ENCODE results near the gene PRR30. TPM values are rescaled to one million over a fixed set of nuclear protein-coding genes. Genes with fewer than 3 reads are reported as not detected.

Gene PRR30
- total RNA-seq, 1 donor: not detected

DNA sequence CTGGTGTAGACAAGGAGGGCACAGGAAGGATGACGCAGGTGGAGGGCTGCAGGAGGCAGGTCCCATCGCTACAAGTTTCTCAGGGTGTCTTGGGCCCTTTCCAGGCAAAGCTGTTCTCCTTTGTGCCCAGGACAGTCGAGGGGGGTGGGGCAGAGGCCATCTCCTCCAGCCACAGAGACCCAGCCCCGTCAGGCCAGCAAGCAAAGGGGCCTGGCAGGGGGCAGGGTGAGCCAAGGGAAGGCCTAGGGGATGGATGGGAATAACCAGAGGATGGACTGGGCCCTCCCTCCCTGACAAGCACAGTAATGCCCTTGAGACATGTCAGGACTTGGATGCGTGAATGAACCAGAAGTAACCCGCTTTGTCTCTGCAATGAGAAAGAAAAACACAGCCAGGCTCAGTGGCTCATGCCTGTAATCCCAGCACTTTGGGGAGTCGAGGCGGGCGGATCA is 15.9 kb upstream of the PRR30 start:
- DNase-seq (ENCODE audit: low read depth): no peak
- H3K4me3 ChIP-seq (ENCODE audit: low read depth, low read length): no peak overlapping the region
- TF ChIP-seq, protein P1, sequence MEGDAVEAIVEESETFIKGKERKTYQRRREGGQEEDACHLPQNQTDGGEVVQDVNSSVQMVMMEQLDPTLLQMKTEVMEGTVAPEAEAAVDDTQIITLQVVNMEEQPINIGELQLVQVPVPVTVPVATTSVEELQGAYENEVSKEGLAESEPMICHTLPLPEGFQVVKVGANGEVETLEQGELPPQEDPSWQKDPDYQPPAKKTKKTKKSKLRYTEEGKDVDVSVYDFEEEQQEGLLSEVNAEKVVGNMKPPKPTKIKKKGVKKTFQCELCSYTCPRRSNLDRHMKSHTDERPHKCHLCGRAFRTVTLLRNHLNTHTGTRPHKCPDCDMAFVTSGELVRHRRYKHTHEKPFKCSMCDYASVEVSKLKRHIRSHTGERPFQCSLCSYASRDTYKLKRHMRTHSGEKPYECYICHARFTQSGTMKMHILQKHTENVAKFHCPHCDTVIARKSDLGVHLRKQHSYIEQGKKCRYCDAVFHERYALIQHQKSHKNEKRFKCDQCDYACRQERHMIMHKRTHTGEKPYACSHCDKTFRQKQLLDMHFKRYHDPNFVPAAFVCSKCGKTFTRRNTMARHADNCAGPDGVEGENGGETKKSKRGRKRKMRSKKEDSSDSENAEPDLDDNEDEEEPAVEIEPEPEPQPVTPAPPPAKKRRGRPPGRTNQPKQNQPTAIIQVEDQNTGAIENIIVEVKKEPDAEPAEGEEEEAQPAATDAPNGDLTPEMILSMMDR (IDR thresholded peaks at IDR 0.05; ENCODE audit: insufficient read depth, low read length): no peak

DNA sequence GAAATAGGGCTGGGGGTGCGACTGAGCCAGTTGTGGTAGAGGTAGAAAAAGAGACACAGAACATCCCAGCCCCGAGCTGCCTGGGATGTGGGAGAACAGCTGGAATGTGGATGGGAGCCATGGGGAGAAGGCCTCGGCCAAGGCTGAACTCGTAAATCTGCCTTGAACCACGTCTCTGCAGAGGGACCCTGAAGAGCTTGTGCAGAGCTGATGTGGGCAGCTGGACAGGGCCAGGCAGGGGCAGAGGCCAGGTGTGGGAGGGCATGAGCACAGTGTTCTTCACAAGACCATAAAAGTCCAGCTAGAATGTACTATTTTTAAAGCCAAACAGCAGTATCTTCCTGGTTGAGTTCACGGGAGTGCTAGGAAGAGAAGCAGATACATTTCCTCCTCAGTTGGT is 15.3 kb upstream of the PRR30 start:
- DNase-seq (ENCODE audit: low read depth): no peak
- TF ChIP-seq, protein P1 (IDR thresholded peaks at IDR 0.05; ENCODE audit: insufficient read depth, low read length): no peak

DNA sequence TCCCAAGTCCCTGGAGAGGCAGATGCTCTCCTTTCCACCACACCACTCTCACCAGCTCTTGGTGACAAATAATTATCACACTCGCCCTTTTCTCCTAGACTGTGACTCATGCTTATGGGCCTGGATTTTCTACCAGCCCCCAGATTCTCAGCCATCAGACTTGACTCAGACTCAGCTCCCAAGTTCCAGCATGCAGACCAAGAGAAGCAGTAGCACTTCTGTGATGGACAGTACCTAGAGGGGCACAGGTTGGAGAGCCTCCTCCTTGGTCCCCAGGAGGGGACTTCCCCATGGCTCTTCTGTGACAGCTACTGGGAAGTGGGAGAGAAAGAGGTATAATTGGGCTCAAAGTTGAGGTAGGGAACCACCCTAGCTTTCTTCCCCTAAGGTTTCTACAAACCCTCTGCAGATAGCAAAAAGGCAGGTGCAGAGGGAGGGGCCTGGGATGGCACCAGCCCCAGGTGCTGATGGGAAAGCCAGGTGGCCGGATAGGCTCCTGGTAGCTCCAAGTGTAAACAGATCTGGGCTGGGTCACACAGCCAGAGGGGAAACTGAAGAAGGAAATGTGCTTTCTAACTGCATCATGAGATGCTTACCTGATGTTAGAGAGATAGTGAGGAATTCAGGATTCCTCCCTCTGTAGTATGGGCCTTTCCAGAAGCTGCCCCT is 13.7 kb upstream of the PRR30 start:
- peak; percentile 14 for DNase-seq (ENCODE audit: low read depth)
- TF ChIP-seq, protein P1 (IDR thresholded peaks at IDR 0.05; ENCODE audit: insufficient read depth, low read length): no peak
- no peak overlapping the region for H3K4me3 ChIP-seq (ENCODE audit: low read depth, low read length)

More for the DNA sequence above, 15.3 kb upstream of the PRR30 start:
- H3K4me3 ChIP-seq (ENCODE audit: low read depth, low read length): no peak overlapping the region

DNA sequence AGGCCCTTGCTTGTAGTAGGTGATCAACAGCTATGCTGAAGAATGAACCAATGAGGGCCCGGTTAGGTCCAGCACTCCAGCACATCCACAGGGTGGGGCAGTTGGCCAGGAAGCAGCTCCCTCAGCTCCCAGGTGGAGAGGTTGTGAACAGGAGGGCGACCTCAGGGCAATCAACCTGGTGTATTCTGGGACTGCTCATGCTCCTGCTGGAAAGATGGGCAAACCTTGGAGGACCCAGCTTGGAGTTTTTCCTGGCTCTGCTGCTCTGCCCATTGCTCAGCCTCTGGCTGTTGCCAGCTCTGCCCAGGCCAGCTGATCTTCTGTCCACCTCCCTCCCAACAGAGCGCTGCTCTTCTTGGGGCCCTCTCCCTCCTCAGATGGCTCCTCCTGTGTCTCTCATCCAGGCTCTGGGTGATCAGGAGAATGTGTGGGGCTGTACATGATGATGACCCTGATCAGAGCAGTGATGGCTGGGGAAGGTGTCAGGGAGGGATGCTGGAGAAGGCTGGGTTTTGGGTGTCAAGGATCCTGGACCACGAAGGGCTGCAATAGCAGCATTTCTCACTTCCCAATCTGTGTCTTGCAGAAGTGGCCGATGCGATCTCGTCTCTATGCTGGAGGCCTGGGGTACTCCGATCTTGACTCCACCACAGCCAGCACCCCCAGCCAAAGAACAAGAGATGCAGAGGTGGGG is 13.0 kb upstream of the PRR30 start:
- no peak for DNase-seq (ENCODE audit: low read depth)
- H3K4me3 ChIP-seq (ENCODE audit: low read depth, low read length): no peak overlapping the region
- TF ChIP-seq, protein P1 (IDR thresholded peaks at IDR 0.05; ENCODE audit: insufficient read depth, low read length): no peak

DNA sequence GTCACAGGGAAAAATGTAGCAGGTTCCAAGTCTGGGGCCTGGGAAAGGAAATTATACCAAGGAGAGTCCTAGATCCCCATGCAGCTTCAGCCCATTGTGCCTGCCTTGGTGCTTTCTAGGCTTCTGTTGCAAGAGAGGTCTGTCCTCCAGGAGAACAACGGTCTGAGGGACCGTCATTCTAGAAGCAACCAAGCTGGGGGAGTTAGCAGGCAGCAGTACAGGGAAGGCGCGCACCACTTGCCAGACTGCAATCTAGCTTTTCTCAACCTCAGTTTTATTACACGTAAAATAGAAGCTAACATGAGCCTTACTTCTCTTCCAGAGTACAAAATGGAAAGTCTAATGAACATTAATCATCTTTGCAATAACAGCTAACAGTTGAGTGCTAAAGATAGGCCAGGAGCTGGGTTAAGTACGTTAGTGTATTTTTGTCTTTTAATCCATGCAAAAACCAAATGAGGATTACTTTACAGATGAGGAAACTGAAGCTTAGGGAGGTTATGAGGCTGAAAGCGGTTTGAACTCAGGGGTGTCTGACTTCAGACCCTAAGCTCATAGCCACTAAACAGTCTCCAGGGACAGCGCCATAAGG is 11.5 kb upstream of the PRR30 start:
- TF ChIP-seq, protein P1 (IDR thresholded peaks at IDR 0.05; ENCODE audit: insufficient read depth, low read length): no peak
- DNase-seq (ENCODE audit: low read depth): no peak
- H3K4me3 ChIP-seq (ENCODE audit: low read depth, low read length): no peak overlapping the region

DNA sequence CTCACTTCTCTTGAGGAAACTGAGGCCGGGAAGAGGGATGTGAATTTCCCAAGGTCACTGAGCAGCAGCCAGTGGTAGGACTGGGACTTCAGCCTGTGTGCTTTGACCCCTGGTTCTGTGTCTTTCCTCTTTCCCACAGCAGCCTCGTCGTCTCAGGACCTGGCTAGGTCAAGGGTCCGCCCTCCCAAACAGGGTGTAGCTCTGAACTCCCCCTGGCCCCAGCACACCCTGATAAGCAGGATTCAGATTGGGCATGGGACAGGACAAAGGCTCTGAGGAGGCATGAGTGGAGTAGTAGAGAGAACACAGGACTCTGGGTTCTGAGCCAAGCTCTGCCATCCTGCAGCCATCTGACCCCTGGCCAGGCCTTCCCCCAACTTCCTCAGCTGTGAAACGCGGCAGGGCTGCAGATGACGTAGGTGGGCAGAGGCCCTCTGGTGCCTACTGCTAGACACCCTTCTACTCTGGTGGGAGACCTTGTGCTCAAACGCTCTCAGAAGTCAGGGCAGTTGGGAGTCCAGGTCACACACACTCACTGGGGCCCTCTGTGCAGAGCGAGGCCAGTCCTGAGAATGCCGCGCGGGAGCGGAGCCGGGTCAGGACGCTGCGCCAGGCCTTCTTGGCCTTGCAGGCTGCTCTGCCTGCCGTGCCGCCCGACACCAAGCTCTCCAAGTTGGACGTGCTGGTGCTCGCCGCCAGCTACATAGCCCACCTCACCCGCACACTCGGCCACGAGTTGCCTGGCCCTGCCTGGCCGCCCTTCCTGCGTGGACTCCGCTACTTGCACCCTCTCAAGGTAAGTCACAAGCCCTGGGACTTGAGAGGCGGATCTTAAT is 10.6 kb upstream of the PRR30 start:
- TF ChIP-seq, protein P1 (IDR thresholded peaks at IDR 0.05; ENCODE audit: insufficient read depth, low read length): no peak
- DNase-seq (ENCODE audit: low read depth): no peak
- H3K4me3 ChIP-seq (ENCODE audit: low read depth, low read length): no peak overlapping the region

All from fibroblast of the aortic adventitia (primary cell).